Astrocyte (in vitro differentiated cells and primary cell): Measurements from ENCODE around the gene STX1A. TPM values are rescaled to one million over a fixed set of nuclear protein-coding genes. Genes with fewer than 3 reads are reported as not detected.

Experiments used
- DNase-seq: peaks from one replicate; pipeline ENCODE4 v3.0.0-alpha.2; 2010; ENCODE audit warnings: low read depth
- FAIRE-seq: peaks from 2 replicates; lab custom pipeline; 2011; peaks lifted over from hg19 to GRCh38; lab: Jason Lieb, UNC
- H2AFZ ChIP-seq: 2 replicates; pipeline ENCODE4 v1.6.0; 2012; ENCODE audit warnings: low read depth, low read length, inconsistent platforms
- H3K27ac ChIP-seq: 2 replicates; pipeline ENCODE4 v1.5.1; 2011; ENCODE audit warnings: low read depth, low read length, inconsistent platforms
- H3K27me3 ChIP-seq: 2 replicates; pipeline ENCODE4 v1.6.0; 2011; ENCODE audit warnings: low read length, inconsistent platforms; ENCODE audit not compliant: insufficient read depth
- H3K36me3 ChIP-seq: 2 replicates; pipeline ENCODE4 v1.5.1; 2011; ENCODE audit warnings: low read length, inconsistent platforms; ENCODE audit not compliant: insufficient read depth
- H3K4me1 ChIP-seq: 2 replicates; pipeline ENCODE4 v1.5.1; 2011; ENCODE audit warnings: low read length, inconsistent platforms; ENCODE audit not compliant: insufficient read depth
- H3K4me2 ChIP-seq: 2 replicates; pipeline ENCODE4 v1.6.0; 2012; ENCODE audit warnings: low read length, inconsistent platforms
- H3K4me3 ChIP-seq: 2 replicates; pipeline ENCODE4 v1.5.1; 2011; ENCODE audit warnings: low read depth, mild to moderate bottlenecking, low read length, inconsistent platforms; ENCODE audit not compliant: insufficient read depth
- H3K79me2 ChIP-seq: 2 replicates; pipeline ENCODE4 v1.6.0; 2012; ENCODE audit warnings: mild to moderate bottlenecking, low read length, inconsistent platforms; ENCODE audit not compliant: insufficient read depth
- H3K9ac ChIP-seq: 2 replicates; pipeline ENCODE4 v1.6.0; 2012; ENCODE audit warnings: mild to moderate bottlenecking, low read length, inconsistent platforms
- H3K9me3 ChIP-seq: 2 replicates; pipeline ENCODE4 v1.5.1; 2012; ENCODE audit warnings: low read depth, mild to moderate bottlenecking, low read length, inconsistent platforms; ENCODE audit not compliant: insufficient read depth
- H4K20me1 ChIP-seq: 2 replicates; pipeline ENCODE4 v1.6.0; 2012; ENCODE audit warnings: low read length, inconsistent platforms; ENCODE audit not compliant: insufficient read depth
- H3K27ac Mint-ChIP-seq: one replicate; pipeline ENCODE4 v1.8.0; 2021; ENCODE audit warnings: mild to moderate bottlenecking, mixed read lengths; ENCODE audit not compliant: unreplicated experiment
- H3K27me3 Mint-ChIP-seq: one replicate; pipeline ENCODE4 v1.8.0; 2021; ENCODE audit warnings: low read depth, mixed read lengths; ENCODE audit not compliant: unreplicated experiment
- H3K36me3 Mint-ChIP-seq: one replicate; pipeline ENCODE4 v1.8.0; 2021; ENCODE audit warnings: low read depth, mixed read lengths; ENCODE audit not compliant: unreplicated experiment
- H3K4me1 Mint-ChIP-seq: one replicate; pipeline ENCODE4 v1.8.0; 2021; ENCODE audit warnings: low read depth, mixed read lengths; ENCODE audit not compliant: unreplicated experiment
- H3K4me3 Mint-ChIP-seq: one replicate; pipeline ENCODE4 v1.8.0; 2021; ENCODE audit warnings: mild to moderate bottlenecking, moderate library complexity, mixed read lengths; ENCODE audit not compliant: unreplicated experiment
- H3K9me3 Mint-ChIP-seq: one replicate; pipeline ENCODE4 v1.8.0; 2021; ENCODE audit warnings: mild to moderate bottlenecking, mixed read lengths; ENCODE audit not compliant: unreplicated experiment
- EZH2 ChIP-seq: IDR thresholded peaks from 2 replicates; pipeline ENCODE4 v1.6.1; 2012; ENCODE audit warnings: mild to moderate bottlenecking, low read length, inconsistent platforms; ENCODE audit not compliant: insufficient read depth
- total RNA-seq: library from RNA; stranded (reverse); gene quantifications from 2 replicates; pipeline ENCODE4 v1.2.1, GENCODE V29; 2021
- TF ChIP-seq, protein P1 (sequence below): IDR thresholded peaks from 2 replicates; pipeline ENCODE4 v1.5.1; 2011; ENCODE audit warnings: low read depth, mild to moderate bottlenecking, inconsistent platforms, low read length, moderate library complexity; ENCODE audit not compliant: insufficient read depth

STX1A gene
- total RNA-seq, 1 donor from 2014 or later: 19.7 TPM

DNA sequence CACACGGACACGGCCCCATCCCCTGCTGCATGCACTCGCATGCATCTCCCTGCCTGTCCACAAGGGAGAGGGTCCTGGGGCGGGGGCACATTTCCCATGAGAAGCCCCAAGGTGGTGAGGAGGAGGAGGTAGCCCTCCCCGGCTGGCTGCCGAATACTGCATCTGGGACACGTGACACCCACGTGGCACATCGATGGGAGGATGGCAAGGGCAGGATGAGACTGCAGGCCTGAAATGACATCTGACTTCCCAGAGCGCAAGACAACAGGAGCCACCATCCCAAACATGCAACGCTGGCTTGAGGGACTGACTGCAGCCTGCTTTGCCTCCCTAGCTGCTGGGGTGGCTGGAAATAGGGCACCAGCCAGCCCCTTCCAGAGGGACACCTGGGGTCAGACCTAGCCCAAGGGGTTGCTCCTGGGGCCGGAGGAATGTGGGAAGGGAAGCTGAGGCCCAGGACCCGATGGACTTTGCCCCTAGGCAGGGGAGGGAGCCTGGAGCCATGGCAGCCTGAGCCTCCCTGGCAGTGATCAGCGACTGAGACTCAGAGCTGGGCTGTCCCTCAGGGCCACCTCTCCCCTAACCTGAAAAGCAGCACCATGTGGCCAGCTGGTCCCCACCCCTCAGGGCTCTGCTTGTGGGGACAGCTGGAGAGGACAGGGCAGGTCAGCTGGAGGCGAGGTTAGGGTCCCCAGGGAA, 19.9 kb downstream of the STX1A start:
- H3K9me3 Mint-ChIP-seq: no peaks in the 10 kb centered on the region
- H3K9me3 ChIP-seq: no peaks in the 10 kb centered on the region
- H3K4me1 Mint-ChIP-seq: no peaks in the 10 kb centered on the region
- TF ChIP-seq, protein P1, sequence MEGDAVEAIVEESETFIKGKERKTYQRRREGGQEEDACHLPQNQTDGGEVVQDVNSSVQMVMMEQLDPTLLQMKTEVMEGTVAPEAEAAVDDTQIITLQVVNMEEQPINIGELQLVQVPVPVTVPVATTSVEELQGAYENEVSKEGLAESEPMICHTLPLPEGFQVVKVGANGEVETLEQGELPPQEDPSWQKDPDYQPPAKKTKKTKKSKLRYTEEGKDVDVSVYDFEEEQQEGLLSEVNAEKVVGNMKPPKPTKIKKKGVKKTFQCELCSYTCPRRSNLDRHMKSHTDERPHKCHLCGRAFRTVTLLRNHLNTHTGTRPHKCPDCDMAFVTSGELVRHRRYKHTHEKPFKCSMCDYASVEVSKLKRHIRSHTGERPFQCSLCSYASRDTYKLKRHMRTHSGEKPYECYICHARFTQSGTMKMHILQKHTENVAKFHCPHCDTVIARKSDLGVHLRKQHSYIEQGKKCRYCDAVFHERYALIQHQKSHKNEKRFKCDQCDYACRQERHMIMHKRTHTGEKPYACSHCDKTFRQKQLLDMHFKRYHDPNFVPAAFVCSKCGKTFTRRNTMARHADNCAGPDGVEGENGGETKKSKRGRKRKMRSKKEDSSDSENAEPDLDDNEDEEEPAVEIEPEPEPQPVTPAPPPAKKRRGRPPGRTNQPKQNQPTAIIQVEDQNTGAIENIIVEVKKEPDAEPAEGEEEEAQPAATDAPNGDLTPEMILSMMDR: no peak
- TF ChIP-seq EZH2: no peak
- peaks cover 26% of the 10 kb centered on the region for H3K36me3 Mint-ChIP-seq
- H3K27ac Mint-ChIP-seq: no peak overlapping the region
- peaks cover 69% of the 10 kb centered on the region for H4K20me1 ChIP-seq
- H3K36me3 ChIP-seq: peaks cover 22% of the 10 kb centered on the region
- no peaks in the 10 kb centered on the region for H3K27me3 Mint-ChIP-seq
- H3K9ac ChIP-seq: no peak overlapping the region
- DNase-seq (no peak), FAIRE-seq (no peak)
- no peak overlapping the region for H3K4me2 ChIP-seq
- no peak overlapping the region for H3K4me3 Mint-ChIP-seq
- peaks cover 10% of the 10 kb centered on the region for H3K4me1 ChIP-seq
- no peaks in the 10 kb centered on the region for H3K27me3 ChIP-seq
- no peak overlapping the region for H2AFZ ChIP-seq
- H3K4me3 ChIP-seq: no peak overlapping the region
- peaks cover 15% of the 10 kb centered on the region for H3K79me2 ChIP-seq
- no peak overlapping the region for H3K27ac ChIP-seq

DNA sequence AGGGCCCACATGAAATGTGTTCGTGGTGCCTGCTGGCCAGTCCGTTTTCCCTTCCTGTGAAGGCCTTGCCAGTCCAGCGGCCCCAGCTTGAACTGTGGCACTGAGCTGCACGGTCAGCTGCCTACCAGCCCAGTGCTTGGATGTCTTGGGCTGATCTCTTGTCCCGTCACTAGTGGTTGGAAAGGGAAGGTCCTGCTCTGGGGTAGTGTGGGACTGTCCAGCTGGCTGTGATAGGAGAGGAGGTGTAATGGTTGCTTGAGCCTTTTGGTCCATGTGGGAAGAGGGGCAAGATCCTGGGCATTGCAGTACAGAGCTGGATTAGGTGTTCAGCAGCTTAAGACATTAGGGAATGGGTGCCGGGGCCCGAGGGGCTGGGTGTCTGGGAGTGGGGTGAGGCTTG, 21.1 kb downstream of the STX1A start:
- no peak overlapping the region for H3K4me3 ChIP-seq
- H2AFZ ChIP-seq: no peak overlapping the region
- peaks cover 9% of the 10 kb centered on the region for H3K79me2 ChIP-seq
- no peaks in the 10 kb centered on the region for H3K27me3 ChIP-seq
- TF ChIP-seq EZH2: no peak
- TF ChIP-seq, protein P1: no peak
- no peaks in the 10 kb centered on the region for H3K9me3 ChIP-seq
- Mint-ChIP-seq H3K9me3 (no peaks in the 10 kb centered on the region), H3K4me3 (no peak overlapping the region), H3K27me3 (no peaks in the 10 kb centered on the region), H3K36me3 (peaks cover 30% of the 10 kb centered on the region), H3K4me1 (no peaks in the 10 kb centered on the region), H3K27ac (no peak overlapping the region)
- peaks cover 24% of the 10 kb centered on the region for H3K36me3 ChIP-seq
- H3K4me1 ChIP-seq: peaks cover 2% of the 10 kb centered on the region
- no peak for DNase-seq
- no peak overlapping the region for H3K9ac ChIP-seq
- no peak for FAIRE-seq
- no peak overlapping the region for H3K4me2 ChIP-seq
- no peak overlapping the region for H3K27ac ChIP-seq
- H4K20me1 ChIP-seq: peaks cover 70% of the 10 kb centered on the region

DNA sequence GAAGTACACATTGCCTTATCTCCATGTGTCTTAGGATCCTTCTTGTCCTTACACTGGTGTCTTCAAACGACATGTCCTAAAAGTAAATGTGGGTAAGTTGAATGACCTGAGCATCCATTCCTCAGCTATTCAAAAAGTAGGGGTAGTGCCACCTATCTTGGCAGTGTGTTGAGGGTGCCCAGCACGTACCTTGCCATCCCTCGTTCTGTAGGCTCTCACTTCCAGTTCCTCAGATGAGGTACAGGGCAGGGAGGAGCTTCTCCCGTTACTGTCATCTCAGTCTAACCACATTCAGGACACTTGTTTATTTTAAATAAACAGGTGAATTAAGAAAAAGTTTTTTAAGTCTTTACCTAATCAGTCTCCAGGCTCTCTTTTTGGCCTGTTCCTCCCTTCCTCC, 23.1 kb downstream of the STX1A start:
- Histone ChIP-seq H3K4me1 (no peaks in the 10 kb centered on the region), H3K36me3 (peaks cover 29% of the 10 kb centered on the region), H3K79me2 (peaks cover 4% of the 10 kb centered on the region), H2AFZ (no peak overlapping the region), H4K20me1 (peaks cover 55% of the 10 kb centered on the region), H3K27me3 (no peaks in the 10 kb centered on the region), H3K4me3 (no peak overlapping the region), H3K9ac (no peak overlapping the region), H3K4me2 (no peak overlapping the region), H3K9me3 (no peaks in the 10 kb centered on the region), H3K27ac (no peak overlapping the region)
- H3K9me3 Mint-ChIP-seq: no peaks in the 10 kb centered on the region
- H3K36me3 Mint-ChIP-seq: peaks cover 32% of the 10 kb centered on the region
- H3K4me3 Mint-ChIP-seq: no peak overlapping the region
- no peak for FAIRE-seq
- no peak for TF ChIP-seq EZH2
- TF ChIP-seq, protein P1: no peak
- H3K4me1 Mint-ChIP-seq: no peaks in the 10 kb centered on the region
- no peaks in the 10 kb centered on the region for H3K27me3 Mint-ChIP-seq
- H3K27ac Mint-ChIP-seq: no peak overlapping the region
- DNase-seq: no peak
